ENCODE measurements around the gene SYNGR3. TPM values are rescaled to one million over a fixed set of nuclear protein-coding genes. Genes with fewer than 3 reads are reported as not detected.

Gene SYNGR3
- total RNA-seq, 1 donor from 2014 or later = 11.3 TPM

- POLR2A ChIA-PET = interaction anchor here (0.5 to 21.9 kb wide), 3 partner anchors 16 to 174 kb away, joined by 4 to 351 read pairs (median 11); partner anchors contain the start of genes NDUFB10, RNF151 and RPS2
- H3K9me3 Mint-ChIP-seq = no peaks in the 10 kb centered on the region
- peaks cover 10% of the 10 kb centered on the region for H3K27me3 Mint-ChIP-seq
- CTCF ChIA-PET = no interaction called here
- no peak for TF ChIP-seq CTCF (IDR thresholded peaks at IDR 0.05)
- DNase-seq (no peak), ATAC-seq (ENCODE audit: low read depth) (no peak)
- H3K27ac Mint-ChIP-seq = no peak overlapping the region
- H3K4me3 Mint-ChIP-seq = no peak overlapping the region
- peaks cover 37% of the 10 kb centered on the region for H3K36me3 Mint-ChIP-seq (ENCODE audit: low read depth)
- intact Hi-C loops (cut with micrococcal nuclease) = no loop called here
- H3K4me1 Mint-ChIP-seq = peaks cover 14% of the 10 kb centered on the region
Measured at GRCh38 chr16:1977875-1978268, 11.9 kb upstream of the SYNGR3 start.

GRCh38 chr16:1978476-1979120, 11.2 kb upstream of the SYNGR3 start:
- H3K36me3 Mint-ChIP-seq (ENCODE audit: low read depth) = peaks cover 37% of the 10 kb centered on the region
- ChIA-PET CTCF (no interaction called here), POLR2A (interaction anchor here (0.5 to 21.9 kb wide), 5 partner anchors 14 to 174 kb away, joined by 3 to 351 read pairs (median 4); partner anchors contain the start of genes NDUFB10, RNF151 and RPS2)
- H3K9me3 Mint-ChIP-seq = no peaks in the 10 kb centered on the region
- H3K4me3 Mint-ChIP-seq = no peak overlapping the region
- intact Hi-C loops (cut with micrococcal nuclease) = no loop called here
- peaks cover 14% of the 10 kb centered on the region for H3K27me3 Mint-ChIP-seq
- TF ChIP-seq CTCF (IDR thresholded peaks at IDR 0.05) = no peak
- DNase-seq = no peak
- H3K27ac Mint-ChIP-seq = no peak overlapping the region
- peaks cover 14% of the 10 kb centered on the region for H3K4me1 Mint-ChIP-seq
- ATAC-seq (ENCODE audit: low read depth) = no peak

- intact Hi-C loops (cut with micrococcal nuclease) = no loop called here
- CTCF ChIA-PET = no interaction called here
- H3K27ac Mint-ChIP-seq = no peak overlapping the region
- ATAC-seq (ENCODE audit: low read depth) (no peak), DNase-seq (no peak)
- no peaks in the 10 kb centered on the region for H3K9me3 Mint-ChIP-seq
- POLR2A ChIA-PET = interaction anchor here (0.8 to 21.9 kb wide), 4 partner anchors 8 to 172 kb away, joined by 3 to 351 read pairs (median 13); partner anchors contain the start of genes NDUFB10, RNF151, RPS2 and TBL3
- H3K4me1 Mint-ChIP-seq = peaks cover 15% of the 10 kb centered on the region
- peaks cover 14% of the 10 kb centered on the region for H3K27me3 Mint-ChIP-seq
- H3K36me3 Mint-ChIP-seq (ENCODE audit: low read depth) = peaks cover 32% of the 10 kb centered on the region
- no peak overlapping the region for H3K4me3 Mint-ChIP-seq
- TF ChIP-seq CTCF (IDR thresholded peaks at IDR 0.05) = no peak
Measured at GRCh38 chr16:1979271-1980029, 10.3 kb upstream of the SYNGR3 start.

GRCh38 chr16:1980030-1980769, 9.6 kb upstream of the SYNGR3 start:
- intact Hi-C loops (cut with micrococcal nuclease) = no loop called here
- no peaks in the 10 kb centered on the region for H3K9me3 Mint-ChIP-seq
- peaks cover 22% of the 10 kb centered on the region for H3K4me1 Mint-ChIP-seq
- no peak overlapping the region for H3K27ac Mint-ChIP-seq
- ATAC-seq (ENCODE audit: low read depth) (no peak), DNase-seq (no peak)
- no peak overlapping the region for H3K4me3 Mint-ChIP-seq
- peaks cover 25% of the 10 kb centered on the region for H3K36me3 Mint-ChIP-seq (ENCODE audit: low read depth)
- no peak for TF ChIP-seq CTCF (IDR thresholded peaks at IDR 0.05)
- POLR2A ChIA-PET = interaction anchor here (0.6 to 21.9 kb wide), 5 partner anchors 9 to 175 kb away, joined by 5 to 351 read pairs (median 15); partner anchors contain the start of genes NDUFB10, RNF151, RPS2 and SYNGR3
- CTCF ChIA-PET = no interaction called here
- peaks cover 14% of the 10 kb centered on the region for H3K27me3 Mint-ChIP-seq

All from activated B cell treated with CpG ODN at 0.5 μM for 24 hours (primary cell).